Fibroblast of lung (primary cell): ENCODE data around the gene TSR3.
"Not testable (repeated sequence)": the region's sequence is repeated elsewhere in the genome, so short reads cannot be mapped to it uniquely, and the experiment has no call there.

Experiments
- CTCF ChIP-seq, 2 donors: IDR thresholded peaks in 1 of 2; conservative IDR thresholded peaks in 1 of 2; 1 replicate in 1 of 2; 2 replicates in 1 of 2; pipeline ENCODE4 v1.5.1; 2011 to 2012; ENCODE audit warnings: low read length in 2 of 2, control low read depth in 1 of 2, inconsistent platforms in 1 of 2, low read depth in 1 of 2, mild to moderate bottlenecking in 1 of 2
- EZH2 ChIP-seq: IDR thresholded peaks from 2 replicates; pipeline ENCODE4 v1.5.1; 2012; ENCODE audit warnings: low read length, control low read depth, mild to moderate bottlenecking; ENCODE audit errors: missing control alignments

- not testable (repeated sequence) for TF ChIP-seq CTCF (conservative IDR thresholded peaks at IDR 0.05 in 1 of 2, IDR thresholded peaks at IDR 0.05 in 1 of 2; ENCODE audit: low read depth in 1 of 2, low read length in 2 of 2); EZH2
These were observed 22.7 kb downstream of the TSR3 start for GRCh38 chr16:1328961-1329360.
